Fibroblast of skin of back (primary cell): ENCODE results near the gene CLDND2.

Experiments
- DNase-seq: peaks from one replicate; pipeline ENCODE4 v3.0.0-alpha.2; 2013

CLDND2 gene

GRCh38 chr19:51354103-51354741 lies 14.6 kb downstream of the CLDND2 start:
- no peak for DNase-seq

DNA sequence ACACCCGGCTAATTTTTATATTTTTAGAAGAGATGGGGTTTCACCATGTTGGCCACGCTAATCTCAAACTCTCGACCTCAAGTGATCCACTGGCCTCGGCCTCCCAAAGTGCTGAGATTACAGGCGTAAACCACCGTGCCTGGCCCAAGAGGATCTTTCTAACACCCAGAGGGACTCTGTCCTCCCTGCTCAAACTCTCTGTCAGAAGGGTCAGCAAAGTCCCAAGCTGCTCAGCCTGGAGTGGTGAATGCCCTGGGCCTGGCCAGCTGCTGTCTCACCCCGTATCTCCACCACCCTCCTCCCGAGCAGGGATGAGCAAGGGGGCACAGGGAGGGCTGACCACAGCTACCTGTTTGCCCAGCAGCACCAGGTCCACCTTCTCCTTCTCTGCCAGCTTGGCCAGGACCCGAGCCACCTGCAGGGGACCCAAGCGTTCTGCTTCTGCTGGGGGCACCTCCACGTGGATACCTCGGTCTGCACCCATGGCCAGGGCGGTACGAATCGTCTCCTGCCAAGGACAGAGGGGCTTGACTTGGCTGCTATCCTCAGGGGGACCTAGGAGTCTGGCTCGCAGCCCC lies 15.9 kb downstream of the CLDND2 start:
- no peak for DNase-seq

GRCh38 chr19:51351266-51351990 lies 17.4 kb downstream of the CLDND2 start:
- DNase-seq = no peak

DNA sequence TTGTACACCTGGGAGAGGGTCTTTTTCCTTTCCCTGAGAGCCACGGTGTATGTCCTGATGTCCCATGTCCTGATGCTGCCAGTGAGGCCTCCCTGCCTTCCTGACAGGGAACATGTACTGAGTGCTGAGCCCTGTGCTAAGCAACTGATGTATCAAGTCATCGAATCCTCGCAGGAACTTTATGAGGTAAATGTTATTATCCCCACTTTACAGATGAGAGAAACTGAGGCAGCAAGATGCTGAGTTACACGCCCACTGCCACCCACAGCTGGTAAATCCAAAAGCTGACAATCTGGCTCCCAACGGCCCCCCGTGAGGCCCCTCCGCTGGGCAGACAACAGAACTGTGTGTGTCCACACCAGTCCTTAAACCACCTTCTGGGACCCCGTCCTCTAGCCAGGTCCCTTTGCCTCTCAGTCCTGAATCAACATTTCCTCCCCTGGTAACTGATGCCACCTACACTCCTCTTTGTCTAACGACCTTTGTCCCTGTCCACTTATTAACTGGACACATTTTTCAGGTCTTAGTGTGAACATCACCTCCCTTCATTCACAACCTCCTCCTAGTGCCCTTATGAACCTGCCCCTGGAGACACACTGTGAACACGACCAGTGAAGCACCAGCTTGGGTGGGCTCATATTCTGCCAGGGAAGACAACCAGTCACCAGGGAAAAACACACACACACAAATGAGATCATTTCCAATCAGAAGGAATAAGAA lies 21.4 kb downstream of the CLDND2 start:
- DNase-seq = no peak

- DNase-seq = no peak
Observed at GRCh38 chr19:51346742-51347141, 22.1 kb downstream of the CLDND2 start.

- DNase-seq = no peak
Observed at GRCh38 chr19:51345076-51345620, 23.7 kb downstream of the CLDND2 start.

DNA sequence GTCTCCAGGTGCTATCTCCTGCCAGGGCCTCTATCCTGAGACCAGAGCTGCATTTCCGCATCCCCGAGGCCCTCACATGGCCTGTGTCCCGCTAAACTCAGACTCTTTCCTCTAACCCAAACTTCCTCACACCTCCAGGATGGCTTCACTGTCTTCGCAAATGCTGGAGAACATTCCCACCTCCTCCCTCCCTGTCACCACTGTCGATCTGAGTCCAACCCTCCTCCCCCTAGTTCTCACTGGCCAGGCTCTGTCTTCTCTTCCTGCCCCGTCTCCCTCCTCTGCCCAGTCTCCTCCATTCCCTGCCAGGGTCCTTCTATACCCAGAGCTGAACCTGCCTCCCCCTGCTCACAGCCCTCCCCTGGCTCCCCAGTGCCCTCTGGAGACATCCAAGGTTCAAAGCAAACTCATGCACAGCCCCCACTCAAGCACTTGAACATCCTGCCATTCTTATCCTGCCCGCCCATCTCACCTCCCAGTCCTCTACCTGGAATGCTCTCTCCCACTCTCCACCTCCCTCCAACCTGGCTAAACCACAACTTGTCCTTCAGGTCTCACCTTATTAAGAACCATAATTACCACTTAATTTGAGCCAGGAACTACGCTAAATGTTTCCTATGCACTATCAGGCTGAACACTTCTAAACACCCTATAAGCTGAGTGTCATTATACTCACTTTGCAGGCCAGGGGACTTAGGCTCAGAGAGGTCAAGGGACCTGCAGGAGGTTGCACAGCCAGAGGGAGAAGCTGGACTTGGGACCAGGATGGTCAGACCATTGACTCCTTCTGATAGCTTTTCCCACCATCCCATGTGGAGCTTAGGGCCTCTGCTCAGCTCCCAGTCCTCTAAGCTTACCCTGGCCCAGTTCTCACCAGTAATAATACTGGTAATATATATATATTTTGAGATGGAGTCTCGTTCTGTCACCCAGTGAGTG lies 25.9 kb downstream of the CLDND2 start:
- DNase-seq = no peak

DNA sequence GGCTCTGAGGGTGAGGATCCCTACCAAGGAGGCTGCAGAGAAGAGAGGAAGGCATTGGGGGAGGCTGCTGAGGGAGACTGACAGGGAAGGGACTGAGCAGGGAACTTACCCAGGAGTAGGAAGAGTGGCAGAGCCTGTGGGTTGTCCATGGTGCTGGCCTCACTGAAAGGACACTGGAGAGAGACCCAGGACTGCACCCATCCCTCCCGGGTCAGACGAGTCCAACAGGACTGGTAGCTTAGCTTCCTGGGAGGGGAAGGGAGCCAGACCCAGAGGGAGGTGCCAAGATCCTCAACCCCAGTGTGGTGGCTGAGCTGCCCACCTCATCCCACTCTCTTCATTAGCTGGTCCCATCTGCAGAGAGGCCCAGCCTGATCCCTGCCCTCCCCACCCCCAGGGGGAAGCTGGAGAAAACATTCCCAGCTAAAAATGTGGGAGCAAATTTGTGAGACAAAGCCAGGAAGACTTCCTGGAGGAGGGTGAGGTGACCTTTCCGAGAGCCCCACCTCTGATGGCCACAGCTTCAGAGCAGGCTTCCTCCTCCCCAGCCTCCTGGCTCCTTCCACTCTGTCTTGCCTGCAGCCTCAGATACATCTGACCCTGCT lies 26.7 kb downstream of the CLDND2 start, which contains the start of gene VSIG10L:
Gene VSIG10L (minus strand): TSS at position 164 of the 605 bp plus-strand sequence. CDS start 15 bp downstream, at position 149.
- DNase-seq = no peak

GRCh38 chr19:51341066-51341465 lies 27.7 kb downstream of the CLDND2 start:
- no peak for DNase-seq

GRCh38 chr19:51339687-51340656 lies 28.8 kb downstream of the CLDND2 start:
- peak; percentile 96 for DNase-seq

GRCh38 chr19:51339313-51339686 lies 29.5 kb downstream of the CLDND2 start:
- peak; percentile 7 for DNase-seq

GRCh38 chr19:51338563-51339312 lies 30.1 kb downstream of the CLDND2 start:
- DNase-seq = peak; percentile 72

GRCh38 chr19:51337861-51338562 lies 30.8 kb downstream of the CLDND2 start:
- DNase-seq = no peak

- no peak for DNase-seq
Observed at GRCh38 chr19:51337141-51337860, 31.5 kb downstream of the CLDND2 start.

- no peak for DNase-seq
Observed at GRCh38 chr19:51333836-51334460, 34.9 kb downstream of the CLDND2 start.

DNA sequence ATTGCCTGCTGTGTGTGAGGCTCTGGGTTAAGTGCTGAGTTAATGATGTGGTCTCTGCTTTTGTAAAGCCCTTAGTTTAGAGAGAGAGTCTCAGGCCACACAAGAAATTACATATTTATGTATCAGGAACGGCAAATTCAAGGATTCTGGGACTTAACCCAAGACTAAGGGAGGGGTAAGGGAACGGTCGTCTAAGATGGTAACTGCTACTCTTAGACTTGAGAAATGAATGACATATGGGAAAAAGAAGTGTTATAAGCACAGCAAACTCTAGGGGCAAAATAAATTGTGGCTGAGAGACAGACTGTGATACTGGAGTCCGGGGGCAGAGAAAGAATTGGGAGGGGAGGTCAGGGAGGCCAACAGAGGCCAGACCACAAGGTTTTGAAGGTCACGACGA lies 37.1 kb downstream of the CLDND2 start:
- DNase-seq = no peak

- no peak for DNase-seq
Observed at GRCh38 chr19:51331193-51331592, 37.6 kb downstream of the CLDND2 start.
